ENCODE results near the gene TRMT1.

Gene TRMT1

GRCh38 chr19:13094106-13094504 lies 22.4 kb downstream of the TRMT1 start:
- peaks cover 29% of the 10 kb centered on the region for H3K4me1 ChIP-seq (ENCODE audit: insufficient read depth, insufficient read length)
- DNase-seq (ENCODE audit: low read depth, low spot score), result no peak
- H3K4me3 ChIP-seq (ENCODE audit: insufficient read length, low read depth), result no peak overlapping the region

GRCh38 chr19:13093407-13094105 lies 23.0 kb downstream of the TRMT1 start:
- peak overlapping the region; percentile 65 for H3K9ac ChIP-seq (ENCODE audit: insufficient read length, low read depth)
- H3K4me1 ChIP-seq (ENCODE audit: insufficient read depth, insufficient read length), result peaks cover 27% of the 10 kb centered on the region
- no peaks in the 10 kb centered on the region for H3K36me3 ChIP-seq (ENCODE audit: insufficient read depth, insufficient read length, low read length)
- no peaks in the 10 kb centered on the region for H3K9me3 ChIP-seq (ENCODE audit: insufficient read depth, low read length)
- TF ChIP-seq SUZ12 (IDR thresholded peaks at IDR 0.05; ENCODE audit: extremely low read depth, insufficient read depth, insufficient read length) (no peak), YY1 (IDR thresholded peaks at IDR 0.05; ENCODE audit: insufficient read depth, insufficient read length) (no peak), ZNF274 (IDR thresholded peaks at IDR 0.05; ENCODE audit: low read depth, low read length) (no peak)
- H3K27me3 ChIP-seq (ENCODE audit: insufficient read depth, insufficient read length), result peaks cover 36% of the 10 kb centered on the region
- DNase-seq (ENCODE audit: low read depth, low spot score), result peak; percentile 81
- H3K4me3 ChIP-seq (ENCODE audit: insufficient read length, low read depth), result no peak overlapping the region

More at GRCh38 chr19:13094106-13094504, 22.4 kb downstream of the TRMT1 start:
- H3K27me3 ChIP-seq (ENCODE audit: insufficient read depth, insufficient read length), result peaks cover 41% of the 10 kb centered on the region
- H3K9ac ChIP-seq (ENCODE audit: insufficient read length, low read depth), result peak overlapping the region; percentile 42
- TF ChIP-seq SUZ12 (IDR thresholded peaks at IDR 0.05; ENCODE audit: extremely low read depth, insufficient read depth, insufficient read length), result no peak
- no peak for TF ChIP-seq ZNF274 (IDR thresholded peaks at IDR 0.05; ENCODE audit: low read depth, low read length)
- no peak for TF ChIP-seq YY1 (IDR thresholded peaks at IDR 0.05; ENCODE audit: insufficient read depth, insufficient read length)
- no peaks in the 10 kb centered on the region for H3K9me3 ChIP-seq (ENCODE audit: insufficient read depth, low read length)
- no peaks in the 10 kb centered on the region for H3K36me3 ChIP-seq (ENCODE audit: insufficient read depth, insufficient read length, low read length)

- no peak for DNase-seq (ENCODE audit: low read depth, low spot score)
- H3K27me3 ChIP-seq (ENCODE audit: insufficient read depth, insufficient read length), result peaks cover 35% of the 10 kb centered on the region
- H3K36me3 ChIP-seq (ENCODE audit: insufficient read depth, insufficient read length, low read length), result no peaks in the 10 kb centered on the region
- TF ChIP-seq ZNF274 (IDR thresholded peaks at IDR 0.05; ENCODE audit: low read depth, low read length) (no peak), YY1 (IDR thresholded peaks at IDR 0.05; ENCODE audit: insufficient read depth, insufficient read length) (no peak), SUZ12 (IDR thresholded peaks at IDR 0.05; ENCODE audit: extremely low read depth, insufficient read depth, insufficient read length) (no peak)
- no peak overlapping the region for H3K4me3 ChIP-seq (ENCODE audit: insufficient read length, low read depth)
- peaks cover 27% of the 10 kb centered on the region for H3K4me1 ChIP-seq (ENCODE audit: insufficient read depth, insufficient read length)
- peak overlapping the region; percentile 56 for H3K9ac ChIP-seq (ENCODE audit: insufficient read length, low read depth)
- H3K9me3 ChIP-seq (ENCODE audit: insufficient read depth, low read length), result no peaks in the 10 kb centered on the region
Observed at GRCh38 chr19:13092606-13093235, 23.8 kb downstream of the TRMT1 start.

- Histone ChIP-seq H3K9me3 (ENCODE audit: insufficient read depth, low read length) (no peaks in the 10 kb centered on the region), H3K4me3 (ENCODE audit: insufficient read length, low read depth) (no peak overlapping the region), H3K4me1 (ENCODE audit: insufficient read depth, insufficient read length) (peaks cover 27% of the 10 kb centered on the region), H3K9ac (ENCODE audit: insufficient read length, low read depth) (peak overlapping the region; percentile 42), H3K27me3 (ENCODE audit: insufficient read depth, insufficient read length) (peaks cover 29% of the 10 kb centered on the region), H3K36me3 (ENCODE audit: insufficient read depth, insufficient read length, low read length) (no peaks in the 10 kb centered on the region)
- no peak for TF ChIP-seq SUZ12 (IDR thresholded peaks at IDR 0.05; ENCODE audit: extremely low read depth, insufficient read depth, insufficient read length)
- TF ChIP-seq ZNF274 (IDR thresholded peaks at IDR 0.05; ENCODE audit: low read depth, low read length), result no peak
- no peak for TF ChIP-seq YY1 (IDR thresholded peaks at IDR 0.05; ENCODE audit: insufficient read depth, insufficient read length)
- DNase-seq (ENCODE audit: low read depth, low spot score), result no peak
Observed at GRCh38 chr19:13092158-13092543, 24.4 kb downstream of the TRMT1 start.

GRCh38 chr19:13091400-13092157 lies 25.0 kb downstream of the TRMT1 start:
- Histone ChIP-seq H3K9me3 (ENCODE audit: insufficient read depth, low read length) (no peaks in the 10 kb centered on the region), H3K27me3 (ENCODE audit: insufficient read depth, insufficient read length) (peaks cover 23% of the 10 kb centered on the region), H3K36me3 (ENCODE audit: insufficient read depth, insufficient read length, low read length) (no peaks in the 10 kb centered on the region), H3K4me1 (ENCODE audit: insufficient read depth, insufficient read length) (peaks cover 27% of the 10 kb centered on the region), H3K4me3 (ENCODE audit: insufficient read length, low read depth) (no peak overlapping the region), H3K9ac (ENCODE audit: insufficient read length, low read depth) (peak overlapping the region; percentile 42)
- DNase-seq (ENCODE audit: low read depth, low spot score), result no peak
- TF ChIP-seq ZNF274 (IDR thresholded peaks at IDR 0.05; ENCODE audit: low read depth, low read length) (no peak), YY1 (IDR thresholded peaks at IDR 0.05; ENCODE audit: insufficient read depth, insufficient read length) (no peak), SUZ12 (IDR thresholded peaks at IDR 0.05; ENCODE audit: extremely low read depth, insufficient read depth, insufficient read length) (no peak)

GRCh38 chr19:13090511-13091231 lies 25.9 kb downstream of the TRMT1 start:
- DNase-seq (ENCODE audit: low read depth, low spot score), result no peak
- H3K9ac ChIP-seq (ENCODE audit: insufficient read length, low read depth), result no peak overlapping the region
- no peak for TF ChIP-seq YY1 (IDR thresholded peaks at IDR 0.05; ENCODE audit: insufficient read depth, insufficient read length)

More at GRCh38 chr19:13090511-13091231, 25.9 kb downstream of the TRMT1 start:
- H3K4me3 ChIP-seq (ENCODE audit: insufficient read length, low read depth), result no peak overlapping the region
- no peaks in the 10 kb centered on the region for H3K36me3 ChIP-seq (ENCODE audit: insufficient read depth, insufficient read length, low read length)
- H3K27me3 ChIP-seq (ENCODE audit: insufficient read depth, insufficient read length), result peaks cover 24% of the 10 kb centered on the region
- H3K4me1 ChIP-seq (ENCODE audit: insufficient read depth, insufficient read length), result peaks cover 27% of the 10 kb centered on the region
- H3K9me3 ChIP-seq (ENCODE audit: insufficient read depth, low read length), result no peaks in the 10 kb centered on the region
